HG03064 (cell line): Measurements from ENCODE around the gene CACNB4.
"Not testable (repeated sequence)": the region's sequence is repeated elsewhere in the genome, so short reads cannot be mapped to it uniquely, and the experiment has no call there.

Source experiments
- ATAC-seq: cut with Tn5 transposase; IDR thresholded peaks from one replicate; pipeline ENCODE4 v1.9.1; 2021; ENCODE audit warnings: low read depth; ENCODE audit not compliant: unreplicated experiment

CACNB4 gene

GRCh38 chr2:151914989-151915628 is 183.7 kb downstream of the CACNB4 start:
- no peak for ATAC-seq

GRCh38 chr2:151908204-151908882 is 190.5 kb downstream of the CACNB4 start:
- no peak for ATAC-seq

GRCh38 chr2:151907286-151908203 is 191.3 kb downstream of the CACNB4 start:
- no peak for ATAC-seq

- peak; percentile 22 for ATAC-seq
These were observed 192.2 kb downstream of the CACNB4 start for GRCh38 chr2:151906633-151906998.

GRCh38 chr2:151905963-151906632 is 192.7 kb downstream of the CACNB4 start:
- ATAC-seq: peak; percentile 59

GRCh38 chr2:151904807-151905206 is 194.0 kb downstream of the CACNB4 start:
- no peak for ATAC-seq

GRCh38 chr2:151904021-151904420 is 194.8 kb downstream of the CACNB4 start:
- ATAC-seq: no peak

GRCh38 chr2:151902829-151903228 is 196.0 kb downstream of the CACNB4 start:
- ATAC-seq: no peak

- ATAC-seq: no peak
These were observed 198.5 kb downstream of the CACNB4 start for GRCh38 chr2:151900331-151900730.

GRCh38 chr2:151899156-151899555 is 199.7 kb downstream of the CACNB4 start:
- no peak for ATAC-seq

GRCh38 chr2:151891566-151892194 is 207.2 kb downstream of the CACNB4 start:
- ATAC-seq: no peak

- ATAC-seq: no peak
These were observed 211.7 kb downstream of the CACNB4 start for GRCh38 chr2:151887164-151887563.

- no peak for ATAC-seq
These were observed 212.6 kb downstream of the CACNB4 start for GRCh38 chr2:151886241-151886640.

GRCh38 chr2:151882786-151883445 is 215.9 kb downstream of the CACNB4 start:
- ATAC-seq: no peak

- ATAC-seq: no peak
These were observed 217.5 kb downstream of the CACNB4 start for GRCh38 chr2:151881342-151881741.

- no peak for ATAC-seq
These were observed 218.3 kb downstream of the CACNB4 start for GRCh38 chr2:151880586-151880985.

GRCh38 chr2:151878655-151879563 is 219.9 kb downstream of the CACNB4 start:
- no peak for ATAC-seq

GRCh38 chr2:151878204-151878603 is 220.6 kb downstream of the CACNB4 start:
- ATAC-seq: no peak

GRCh38 chr2:151875631-151876030 is 223.2 kb downstream of the CACNB4 start:
- ATAC-seq: not testable (repeated sequence)
